Measurements from ENCODE around the gene PIP5K1C. TPM values are rescaled to one million over a fixed set of nuclear protein-coding genes. Genes with fewer than 3 reads are reported as not detected.

Gene PIP5K1C
- total RNA-seq, 1 experiment from 2014 or later = 34.0 TPM

DNA sequence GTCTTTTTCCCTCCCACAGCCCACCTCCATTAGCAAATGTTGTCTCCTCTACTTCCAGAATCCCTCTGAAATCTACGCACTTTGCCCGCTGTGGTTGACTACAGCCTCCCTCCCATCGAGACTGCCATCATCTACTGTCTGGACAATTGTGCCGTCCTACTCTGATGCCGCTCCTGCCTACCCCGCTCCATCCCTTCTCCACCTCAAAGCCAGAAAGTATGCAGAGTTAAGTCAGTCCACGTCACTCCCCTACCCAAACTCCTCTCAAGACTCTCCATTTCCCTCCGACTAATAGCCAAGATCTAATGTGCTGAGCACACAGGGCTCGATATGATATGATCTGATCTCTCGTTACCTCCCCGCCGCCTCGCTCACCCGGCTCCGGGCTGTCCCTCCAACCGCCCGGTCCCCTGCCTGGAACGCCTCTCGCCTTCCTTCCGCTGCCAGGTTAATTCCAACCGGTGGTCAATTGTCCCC is 74.2 kb downstream of the PIP5K1C start:
- Mint-ChIP-seq H3K4me3 (peak overlapping the region; percentile 98), H3K27ac (peak overlapping the region; percentile 95), H3K9me3 (no peaks in the 10 kb centered on the region), H3K4me1 (peaks cover 5% of the 10 kb centered on the region), H3K36me3 (peaks cover 5% of the 10 kb centered on the region), H3K27me3 (ENCODE audit: low read depth) (no peaks in the 10 kb centered on the region)
- POLR2A ChIA-PET = no interaction called here
- ATAC-seq = no peak
- CTCF ChIA-PET = interaction anchor here (1.4 kb wide), 1 partner anchor 141 kb away, joined by 3 read pairs; no protein-coding TSS in a partner anchor
- DNase-seq (ENCODE audit: low spot score) = no peak
- TF ChIP-seq JAZF1 (CRISPR knock-in tag; IDR thresholded peaks at IDR 0.05) (no peak), FOXP1 (CRISPR knock-in tag; IDR thresholded peaks at IDR 0.05; ENCODE audit: borderline replicate concordance) (no peak), EMX1 (CRISPR knock-in tag; IDR thresholded peaks at IDR 0.05) (no peak), PRRX2 (CRISPR knock-in tag; IDR thresholded peaks at IDR 0.05) (no peak), GTF2I (CRISPR knock-in tag; conservative IDR thresholded peaks at IDR 0.05) (no peak), TCF7 (CRISPR knock-in tag; IDR thresholded peaks at IDR 0.05; ENCODE audit: low read depth) (no peak), SMAD4 (CRISPR knock-in tag; IDR thresholded peaks at IDR 0.05) (no peak), NFYB (CRISPR knock-in tag; conservative IDR thresholded peaks at IDR 0.05; ENCODE audit: low read depth) (no peak), ZNF219 (CRISPR knock-in tag; IDR thresholded peaks at IDR 0.05; ENCODE audit: borderline replicate concordance) (no peak), CREM (CRISPR knock-in tag; IDR thresholded peaks at IDR 0.05) (no peak), TP53 (CRISPR knock-in tag; IDR thresholded peaks at IDR 0.05) (no peak), ZNF138 (CRISPR knock-in tag; conservative IDR thresholded peaks at IDR 0.05) (no peak), NR1H2 (CRISPR knock-in tag; IDR thresholded peaks at IDR 0.05) (no peak), ZNF317 (CRISPR knock-in tag; IDR thresholded peaks at IDR 0.05; ENCODE audit: borderline replicate concordance, low read depth) (no peak), ZNF423 (CRISPR knock-in tag; IDR thresholded peaks at IDR 0.05) (no peak), FOXJ3 (CRISPR knock-in tag; IDR thresholded peaks at IDR 0.05; ENCODE audit: borderline replicate concordance) (no peak)
- TF ChIP-seq, protein P1, sequence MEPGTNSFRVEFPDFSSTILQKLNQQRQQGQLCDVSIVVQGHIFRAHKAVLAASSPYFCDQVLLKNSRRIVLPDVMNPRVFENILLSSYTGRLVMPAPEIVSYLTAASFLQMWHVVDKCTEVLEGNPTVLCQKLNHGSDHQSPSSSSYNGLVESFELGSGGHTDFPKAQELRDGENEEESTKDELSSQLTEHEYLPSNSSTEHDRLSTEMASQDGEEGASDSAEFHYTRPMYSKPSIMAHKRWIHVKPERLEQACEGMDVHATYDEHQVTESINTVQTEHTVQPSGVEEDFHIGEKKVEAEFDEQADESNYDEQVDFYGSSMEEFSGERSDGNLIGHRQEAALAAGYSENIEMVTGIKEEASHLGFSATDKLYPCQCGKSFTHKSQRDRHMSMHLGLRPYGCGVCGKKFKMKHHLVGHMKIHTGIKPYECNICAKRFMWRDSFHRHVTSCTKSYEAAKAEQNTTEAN (CRISPR knock-in tag; IDR thresholded peaks at IDR 0.05) = no peak
- TF ChIP-seq, protein P2, sequence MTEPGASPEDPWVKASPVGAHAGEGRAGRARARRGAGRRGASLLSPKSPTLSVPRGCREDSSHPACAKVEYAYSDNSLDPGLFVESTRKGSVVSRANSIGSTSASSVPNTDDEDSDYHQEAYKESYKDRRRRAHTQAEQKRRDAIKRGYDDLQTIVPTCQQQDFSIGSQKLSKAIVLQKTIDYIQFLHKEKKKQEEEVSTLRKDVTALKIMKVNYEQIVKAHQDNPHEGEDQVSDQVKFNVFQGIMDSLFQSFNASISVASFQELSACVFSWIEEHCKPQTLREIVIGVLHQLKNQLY (CRISPR knock-in tag; IDR thresholded peaks at IDR 0.05) = no peak
- TF ChIP-seq, protein P3, sequence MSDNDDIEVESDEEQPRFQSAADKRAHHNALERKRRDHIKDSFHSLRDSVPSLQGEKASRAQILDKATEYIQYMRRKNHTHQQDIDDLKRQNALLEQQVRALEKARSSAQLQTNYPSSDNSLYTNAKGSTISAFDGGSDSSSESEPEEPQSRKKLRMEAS (CRISPR knock-in tag; IDR thresholded peaks at IDR 0.05) = no peak
- TF ChIP-seq, protein P4, sequence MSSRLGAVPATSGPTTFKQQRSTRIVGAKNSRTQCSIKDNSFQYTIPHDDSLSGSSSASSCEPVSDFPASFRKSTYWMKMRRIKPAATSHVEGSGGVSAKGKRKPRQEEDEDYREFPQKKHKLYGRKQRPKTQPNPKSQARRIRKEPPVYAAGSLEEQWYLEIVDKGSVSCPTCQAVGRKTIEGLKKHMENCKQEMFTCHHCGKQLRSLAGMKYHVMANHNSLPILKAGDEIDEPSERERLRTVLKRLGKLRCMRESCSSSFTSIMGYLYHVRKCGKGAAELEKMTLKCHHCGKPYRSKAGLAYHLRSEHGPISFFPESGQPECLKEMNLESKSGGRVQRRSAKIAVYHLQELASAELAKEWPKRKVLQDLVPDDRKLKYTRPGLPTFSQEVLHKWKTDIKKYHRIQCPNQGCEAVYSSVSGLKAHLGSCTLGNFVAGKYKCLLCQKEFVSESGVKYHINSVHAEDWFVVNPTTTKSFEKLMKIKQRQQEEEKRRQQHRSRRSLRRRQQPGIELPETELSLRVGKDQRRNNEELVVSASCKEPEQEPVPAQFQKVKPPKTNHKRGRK (CRISPR knock-in tag; IDR thresholded peaks at IDR 0.05; ENCODE audit: borderline replicate concordance) = no peak

DNA sequence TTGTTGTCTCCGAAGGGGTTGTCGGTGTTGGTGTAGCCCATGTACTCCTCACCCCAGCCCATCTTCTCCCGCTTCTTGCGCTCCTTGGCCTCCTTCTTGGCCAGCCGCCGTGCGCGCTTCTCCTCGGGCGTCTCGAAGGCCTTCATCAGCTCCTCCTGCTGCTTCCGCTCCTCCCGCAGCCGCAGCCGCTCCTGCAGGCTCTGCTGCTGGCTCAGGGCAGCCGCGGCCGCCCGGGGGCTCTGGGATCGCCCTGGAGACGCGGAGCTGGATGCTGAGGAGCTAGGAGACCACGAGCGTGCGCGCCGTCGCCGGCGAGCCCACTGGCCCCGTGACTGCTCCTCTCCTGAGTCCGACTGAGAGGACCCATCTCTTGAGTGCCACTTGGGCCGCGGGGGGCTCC is 76.6 kb downstream of the PIP5K1C start:
- no peak for ATAC-seq
- Mint-ChIP-seq H3K27me3 (ENCODE audit: low read depth) (no peaks in the 10 kb centered on the region), H3K9me3 (no peaks in the 10 kb centered on the region), H3K36me3 (peaks cover 5% of the 10 kb centered on the region), H3K4me3 (no peak overlapping the region), H3K27ac (no peak overlapping the region), H3K4me1 (peaks cover 5% of the 10 kb centered on the region)
- ChIA-PET CTCF (interaction anchor here (1.2 kb wide), 1 partner anchor 87 kb away, joined by 3 read pairs; no protein-coding TSS in a partner anchor), POLR2A (no interaction called here)
- no peak for DNase-seq (ENCODE audit: low spot score)
- no peak for TF ChIP-seq SP1 (CRISPR knock-in tag; conservative IDR thresholded peaks at IDR 0.05)
- TF ChIP-seq, protein P5, sequence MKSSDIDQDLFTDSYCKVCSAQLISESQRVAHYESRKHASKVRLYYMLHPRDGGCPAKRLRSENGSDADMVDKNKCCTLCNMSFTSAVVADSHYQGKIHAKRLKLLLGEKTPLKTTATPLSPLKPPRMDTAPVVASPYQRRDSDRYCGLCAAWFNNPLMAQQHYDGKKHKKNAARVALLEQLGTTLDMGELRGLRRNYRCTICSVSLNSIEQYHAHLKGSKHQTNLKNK (CRISPR knock-in tag; IDR thresholded peaks at IDR 0.05) = no peak
- TF ChIP-seq NR1H2 (CRISPR knock-in tag; IDR thresholded peaks at IDR 0.05) = no peak
- TF ChIP-seq TEAD4 (CRISPR knock-in tag; IDR thresholded peaks at IDR 0.05) = no peak
- TF ChIP-seq FOXJ3 (CRISPR knock-in tag; IDR thresholded peaks at IDR 0.05; ENCODE audit: borderline replicate concordance) = no peak
- TF ChIP-seq, protein P6, sequence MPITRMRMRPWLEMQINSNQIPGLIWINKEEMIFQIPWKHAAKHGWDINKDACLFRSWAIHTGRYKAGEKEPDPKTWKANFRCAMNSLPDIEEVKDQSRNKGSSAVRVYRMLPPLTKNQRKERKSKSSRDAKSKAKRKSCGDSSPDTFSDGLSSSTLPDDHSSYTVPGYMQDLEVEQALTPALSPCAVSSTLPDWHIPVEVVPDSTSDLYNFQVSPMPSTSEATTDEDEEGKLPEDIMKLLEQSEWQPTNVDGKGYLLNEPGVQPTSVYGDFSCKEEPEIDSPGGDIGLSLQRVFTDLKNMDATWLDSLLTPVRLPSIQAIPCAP (CRISPR knock-in tag; IDR thresholded peaks at IDR 0.05) = no peak
- TF ChIP-seq, protein P4 (CRISPR knock-in tag; IDR thresholded peaks at IDR 0.05; ENCODE audit: borderline replicate concordance) = no peak
- no peak for TF ChIP-seq ZNF121 (CRISPR knock-in tag; IDR thresholded peaks at IDR 0.05)
- no peak for TF ChIP-seq NFATC4 (CRISPR knock-in tag; IDR thresholded peaks at IDR 0.05)
- TF ChIP-seq TEAD1 (CRISPR knock-in tag; IDR thresholded peaks at IDR 0.05) = no peak
